Brain microvascular endothelial cell (primary cell): Measurements from ENCODE around the gene PHACTR1.

ENCODE experiments used
- DNase-seq: peaks from one replicate; pipeline ENCODE4 v3.0.0-alpha.2; 2020
- H3K27ac ChIP-seq: fragments of 250-450 bp; sonication (Bioruptor Pico); 2 replicates; pipeline ENCODE4 v1.5.1; 2020; ENCODE audit warnings: mild to moderate bottlenecking, moderate library complexity
- H3K27me3 ChIP-seq: fragments of 250-450 bp; sonication (Bioruptor Pico); replicated peaks from 2 replicates; pipeline ENCODE4 v1.5.1; 2020; ENCODE audit warnings: mild to moderate bottlenecking
- H3K36me3 ChIP-seq: fragments of 250-450 bp; sonication (Bioruptor Pico); replicated peaks from 2 replicates; pipeline ENCODE4 v1.5.1; 2020; ENCODE audit warnings: mild to moderate bottlenecking
- H3K4me3 ChIP-seq: 2 replicates; pipeline ENCODE4 v1.5.1; 2011; ENCODE audit warnings: low read depth, mild to moderate bottlenecking, control low read depth, low read length, moderate library complexity
- in situ Hi-C: cut with HindIII; loops from 2 replicates; pipeline ENCODE4 v1.10.0; 2017; ENCODE audit warnings: low sequenced_read_pairs, low pct_ligation_motif_present
- TF ChIP-seq, protein P1 (sequence below): IDR thresholded peaks from 2 replicates; pipeline ENCODE4 v1.5.1; 2011; ENCODE audit warnings: low read depth, mild to moderate bottlenecking, moderate library complexity, low read length, control low read depth, inconsistent platforms; ENCODE audit errors: missing control alignments

Gene PHACTR1

DNA sequence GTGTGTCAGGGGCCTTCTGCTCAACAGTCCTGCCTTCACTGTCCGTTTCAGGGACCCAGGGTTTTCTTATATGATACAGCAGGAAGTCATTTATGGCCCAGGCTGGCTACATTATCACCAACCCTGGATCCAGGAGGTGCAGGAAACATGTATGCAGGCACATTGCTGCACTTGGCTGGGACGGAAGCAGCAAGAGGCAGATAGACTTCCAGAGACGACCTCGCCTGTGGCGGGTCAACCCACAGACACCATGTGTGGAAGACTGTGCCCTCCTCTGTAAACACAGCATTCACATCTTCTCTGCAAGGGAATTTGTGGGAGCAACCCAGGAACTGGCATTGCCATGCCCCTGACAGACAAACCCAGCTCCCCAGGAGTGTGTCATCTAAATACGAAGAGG lies 568.1 kb downstream of the PHACTR1 start:
- DNase-seq, result no peak
- TF ChIP-seq, protein P1, sequence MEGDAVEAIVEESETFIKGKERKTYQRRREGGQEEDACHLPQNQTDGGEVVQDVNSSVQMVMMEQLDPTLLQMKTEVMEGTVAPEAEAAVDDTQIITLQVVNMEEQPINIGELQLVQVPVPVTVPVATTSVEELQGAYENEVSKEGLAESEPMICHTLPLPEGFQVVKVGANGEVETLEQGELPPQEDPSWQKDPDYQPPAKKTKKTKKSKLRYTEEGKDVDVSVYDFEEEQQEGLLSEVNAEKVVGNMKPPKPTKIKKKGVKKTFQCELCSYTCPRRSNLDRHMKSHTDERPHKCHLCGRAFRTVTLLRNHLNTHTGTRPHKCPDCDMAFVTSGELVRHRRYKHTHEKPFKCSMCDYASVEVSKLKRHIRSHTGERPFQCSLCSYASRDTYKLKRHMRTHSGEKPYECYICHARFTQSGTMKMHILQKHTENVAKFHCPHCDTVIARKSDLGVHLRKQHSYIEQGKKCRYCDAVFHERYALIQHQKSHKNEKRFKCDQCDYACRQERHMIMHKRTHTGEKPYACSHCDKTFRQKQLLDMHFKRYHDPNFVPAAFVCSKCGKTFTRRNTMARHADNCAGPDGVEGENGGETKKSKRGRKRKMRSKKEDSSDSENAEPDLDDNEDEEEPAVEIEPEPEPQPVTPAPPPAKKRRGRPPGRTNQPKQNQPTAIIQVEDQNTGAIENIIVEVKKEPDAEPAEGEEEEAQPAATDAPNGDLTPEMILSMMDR, result no peak
- Histone ChIP-seq H3K4me3 (no peak overlapping the region), H3K27ac (no peak overlapping the region), H3K27me3 (no peaks in the 10 kb centered on the region), H3K36me3 (no peaks in the 10 kb centered on the region)
- in situ Hi-C loops, result no loop called here

DNA sequence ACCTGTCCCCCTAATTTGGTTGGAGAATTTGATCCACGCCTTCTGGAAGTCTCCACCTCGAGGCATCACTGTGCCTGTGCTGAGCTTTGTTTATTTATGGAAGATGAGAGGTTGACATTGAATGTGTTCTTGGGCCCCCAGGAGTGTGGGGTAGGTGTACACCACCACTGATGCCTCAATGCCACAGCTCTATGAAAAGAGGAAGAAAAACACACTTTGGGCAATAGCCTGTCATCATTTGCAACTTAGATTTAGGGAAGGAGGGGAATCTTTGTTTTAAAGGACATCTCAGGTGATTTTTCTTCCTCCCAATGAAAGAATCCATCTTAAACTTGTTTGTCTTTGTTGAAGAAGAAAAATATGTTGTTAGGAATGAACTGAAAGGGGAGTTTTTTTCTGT lies 569.1 kb downstream of the PHACTR1 start:
- in situ Hi-C loops, result no loop called here
- H3K27me3 ChIP-seq, result no peaks in the 10 kb centered on the region
- H3K36me3 ChIP-seq, result no peaks in the 10 kb centered on the region
- DNase-seq, result no peak
- H3K4me3 ChIP-seq, result no peak overlapping the region
- TF ChIP-seq, protein P1, result no peak
- H3K27ac ChIP-seq, result no peak overlapping the region

DNA sequence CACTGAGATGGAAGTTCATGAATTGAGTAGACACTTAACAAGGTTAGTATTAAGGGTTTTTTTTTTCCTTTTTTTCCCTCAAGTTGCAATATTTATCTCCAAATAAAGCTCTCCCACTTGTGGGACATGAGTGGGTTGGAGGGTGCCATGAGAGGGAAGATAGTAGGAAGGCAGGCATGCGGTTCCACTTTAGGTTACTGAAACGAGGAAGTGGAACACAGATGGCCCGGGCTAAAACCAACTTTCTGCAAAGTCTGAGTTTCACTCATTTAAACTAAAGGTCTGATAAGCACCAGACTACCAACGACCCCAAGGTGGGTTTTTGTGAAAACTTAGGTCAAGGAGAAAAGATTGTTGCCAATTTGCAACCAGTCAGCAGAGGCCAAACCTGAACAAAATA lies 569.6 kb downstream of the PHACTR1 start:
- Histone ChIP-seq H3K27ac (no peak overlapping the region), H3K36me3 (no peaks in the 10 kb centered on the region), H3K4me3 (no peak overlapping the region), H3K27me3 (no peaks in the 10 kb centered on the region)
- in situ Hi-C loops, result no loop called here
- no peak for DNase-seq
- TF ChIP-seq, protein P1, result no peak

DNA sequence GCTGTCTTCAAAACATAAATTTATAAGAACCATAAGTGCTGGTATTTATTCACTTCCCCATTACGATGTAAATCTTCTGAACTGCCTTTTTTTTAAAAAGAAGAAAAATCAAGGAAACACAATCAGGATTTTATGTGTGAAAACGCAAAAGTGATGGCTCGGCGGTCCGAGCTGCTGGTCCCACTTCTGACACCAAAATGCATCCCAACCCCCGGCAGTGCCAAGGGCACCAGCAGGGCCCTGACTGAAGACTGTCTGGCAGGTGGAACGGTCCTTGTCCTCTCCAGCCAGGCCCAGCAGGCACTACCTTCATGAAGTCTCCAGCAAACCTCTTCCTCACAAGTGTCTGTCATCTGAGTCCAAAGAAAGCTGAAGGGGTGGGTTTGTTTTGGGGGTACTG lies 570.5 kb downstream of the PHACTR1 start:
- H3K27ac ChIP-seq, result no peak overlapping the region
- H3K36me3 ChIP-seq, result no peaks in the 10 kb centered on the region
- in situ Hi-C loops, result no loop called here

DNA sequence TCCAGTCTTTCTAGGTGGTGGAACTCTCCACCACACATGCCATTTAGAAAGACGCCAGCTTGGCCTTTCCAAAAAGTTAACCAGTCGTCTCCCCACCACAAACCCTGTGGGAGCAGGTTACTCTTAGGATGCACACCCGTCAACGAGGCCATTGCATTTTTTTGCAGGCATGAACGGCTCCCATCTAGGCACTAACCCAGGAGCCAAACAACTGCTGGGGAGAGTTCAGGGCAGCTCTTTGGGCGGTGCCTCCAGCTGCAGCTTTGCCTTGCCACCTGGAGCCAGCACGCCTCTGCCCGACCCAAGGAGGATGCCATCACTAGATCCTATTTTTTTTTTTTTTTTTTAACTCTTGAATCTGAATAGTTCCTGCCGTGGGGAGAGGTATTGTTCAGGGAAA lies 571.9 kb downstream of the PHACTR1 start:
- no peak overlapping the region for H3K4me3 ChIP-seq
- no peak for DNase-seq
- H3K27ac ChIP-seq, result no peak overlapping the region
- peaks cover 10% of the 10 kb centered on the region for H3K36me3 ChIP-seq
- in situ Hi-C loops, result no loop called here
- no peaks in the 10 kb centered on the region for H3K27me3 ChIP-seq
- TF ChIP-seq, protein P1, result no peak

More for the DNA sequence above, 570.5 kb downstream of the PHACTR1 start:
- TF ChIP-seq, protein P1, result no peak
- no peak overlapping the region for H3K4me3 ChIP-seq
- no peak for DNase-seq
- H3K27me3 ChIP-seq, result no peaks in the 10 kb centered on the region

DNA sequence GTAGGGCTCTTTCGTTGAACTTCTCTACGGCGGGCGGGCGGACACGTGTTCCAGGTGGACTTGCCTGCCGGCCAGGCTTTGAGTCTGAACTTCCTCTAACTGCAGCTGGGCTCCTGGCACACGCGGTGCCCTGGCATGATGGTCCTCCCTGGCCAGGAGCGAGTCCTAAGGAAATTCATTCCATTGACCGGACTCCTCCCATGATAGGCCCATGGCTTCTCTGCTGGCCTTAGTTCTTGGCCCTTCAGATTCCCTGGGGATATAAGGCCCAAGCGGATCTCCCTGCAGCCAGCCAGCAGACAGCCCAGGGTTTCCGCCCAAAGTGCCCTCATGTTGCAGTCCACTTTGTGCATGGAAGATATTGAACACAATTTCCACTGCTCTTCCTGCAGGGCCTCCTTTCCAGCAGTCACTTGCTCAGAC lies 572.4 kb downstream of the PHACTR1 start:
- TF ChIP-seq, protein P1, result no peak
- no peak overlapping the region for H3K27ac ChIP-seq
- H3K27me3 ChIP-seq, result no peaks in the 10 kb centered on the region
- in situ Hi-C loops, result no loop called here
- peaks cover 13% of the 10 kb centered on the region for H3K36me3 ChIP-seq
- DNase-seq, result no peak
- H3K4me3 ChIP-seq, result no peak overlapping the region
